Occipital lobe (tissue), 2 donors: ENCODE results near the gene NEURL2. TPM values are rescaled to one million over a fixed set of nuclear protein-coding genes. Genes with fewer than 3 reads are reported as not detected.
"Not testable (repeated sequence)": the region's sequence is repeated elsewhere in the genome, so short reads cannot be mapped to it uniquely, and the experiment has no call there.

ENCODE experiments used
- DNase-seq: peaks from one replicate; lab custom pipeline; 2025; lab: John Stamatoyannopoulos, UW
- total RNA-seq: library from RNA; depleted of rRNA; stranded (reverse); fragments of >200 nt; gene quantifications from one replicate; pipeline ENCODE4 v1.2.3, GENCODE V29; 2014

The NEURL2 gene
- total RNA-seq, result 2.8 TPM

- peak; percentile 85 for DNase-seq
Observed at GRCh38 chr20:45890985-45891983, at the start of gene NEURL2, which contains the start of gene CTSA. Gene NEURL2, minus strand, starts transcription at chr20:45891208. Its CDS starts 217 bp downstream, at chr20:45890991. Gene CTSA, plus strand, starts transcription at chr20:45891335. Its CDS starts 234 bp downstream, at chr20:45891569.

DNA sequence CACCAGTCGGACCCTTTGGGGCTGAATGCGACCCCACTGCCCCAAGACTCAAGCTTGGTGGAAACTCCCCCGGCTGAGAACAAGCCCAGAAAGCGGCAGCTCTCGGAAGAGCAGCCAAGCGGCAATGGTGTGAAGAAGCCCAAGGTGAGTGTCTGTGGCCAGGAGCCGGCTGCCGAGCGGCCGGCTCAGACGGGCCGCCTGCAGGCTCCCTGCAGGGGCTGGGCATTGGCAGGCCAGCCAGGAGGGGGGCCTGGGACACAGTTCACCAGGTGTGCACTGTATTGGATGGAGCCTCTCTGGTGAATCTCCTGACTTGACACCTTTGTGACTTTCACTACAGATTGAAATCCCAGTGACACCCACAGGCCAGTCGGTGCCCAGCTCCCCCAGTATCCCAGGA lies 49.5 kb upstream of the NEURL2 start:
- no peak for DNase-seq

- DNase-seq, result no peak
Observed at GRCh38 chr20:45940053-45940452, 49.0 kb upstream of the NEURL2 start.

GRCh38 chr20:45938727-45939438 lies 47.9 kb upstream of the NEURL2 start:
- no peak for DNase-seq

DNA sequence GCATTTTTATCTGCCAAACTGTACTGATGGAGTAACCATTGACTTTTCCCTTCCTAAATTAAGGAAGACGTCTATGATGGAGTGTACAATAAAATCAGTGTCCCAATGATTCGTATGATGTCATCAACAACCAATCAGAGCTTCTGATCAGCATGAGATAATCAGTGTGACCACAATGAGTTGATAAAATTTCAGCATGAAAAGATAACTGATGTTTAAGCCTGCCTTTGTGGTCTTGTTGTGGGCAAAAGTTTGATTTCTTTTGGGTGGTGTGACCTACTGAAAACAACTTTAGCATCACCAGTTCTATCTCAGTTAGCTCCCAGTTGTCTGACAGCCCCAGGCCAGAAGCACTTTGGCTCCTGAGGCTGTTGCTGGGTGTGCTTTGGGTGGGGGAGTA lies 46.8 kb upstream of the NEURL2 start:
- no peak for DNase-seq

- no peak for DNase-seq
Observed at GRCh38 chr20:45935416-45936046, 44.5 kb upstream of the NEURL2 start.

DNA sequence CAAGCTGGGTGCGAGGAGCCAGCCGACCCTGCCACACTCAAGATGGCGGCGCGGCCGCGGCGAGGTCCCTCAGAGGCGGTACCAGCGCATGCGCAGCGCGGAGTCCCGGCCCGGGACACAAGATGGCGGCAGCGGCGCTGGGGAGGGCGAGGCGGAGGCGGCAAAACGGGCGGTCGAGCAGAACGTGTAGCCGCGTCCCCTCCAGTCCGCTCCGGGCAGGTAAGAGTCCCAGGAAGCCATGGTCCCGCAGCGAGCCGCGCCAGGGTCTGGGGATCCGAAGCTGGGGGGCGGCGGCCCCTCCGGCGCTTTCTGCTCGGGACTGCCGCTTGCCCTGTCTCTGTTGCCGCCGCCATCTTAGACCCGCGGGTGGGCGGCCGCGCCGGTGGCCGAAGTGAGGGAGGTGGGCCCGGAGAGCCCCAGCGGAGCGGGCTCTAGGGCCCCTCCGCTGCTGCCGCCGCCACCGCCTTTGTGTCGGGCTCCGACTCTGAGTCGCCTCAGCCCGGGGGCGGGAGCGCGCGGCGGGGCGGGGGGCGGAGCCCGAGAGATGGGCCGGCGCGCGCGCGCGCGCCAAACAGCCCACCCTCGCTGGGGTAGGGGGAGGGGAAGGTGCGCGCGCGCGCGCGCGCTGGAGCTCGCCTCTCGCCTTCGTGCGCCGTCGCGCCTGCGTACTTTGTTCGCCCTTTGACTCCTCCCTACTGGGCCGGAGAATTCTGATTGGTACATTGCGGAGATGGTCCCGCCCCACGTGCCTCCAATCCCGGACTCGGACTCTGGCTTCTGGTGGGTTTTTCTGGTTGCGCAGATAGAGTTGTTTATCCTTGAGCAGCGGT lies 43.8 kb upstream of the NEURL2 start, which contains the start of gene PCIF1:
Gene PCIF1, plus strand, starts transcription at position 98 of the 830 bp plus-strand sequence. CDS start 4,317 bp downstream, outside the sequence.
- peak; percentile 95 for DNase-seq

DNA sequence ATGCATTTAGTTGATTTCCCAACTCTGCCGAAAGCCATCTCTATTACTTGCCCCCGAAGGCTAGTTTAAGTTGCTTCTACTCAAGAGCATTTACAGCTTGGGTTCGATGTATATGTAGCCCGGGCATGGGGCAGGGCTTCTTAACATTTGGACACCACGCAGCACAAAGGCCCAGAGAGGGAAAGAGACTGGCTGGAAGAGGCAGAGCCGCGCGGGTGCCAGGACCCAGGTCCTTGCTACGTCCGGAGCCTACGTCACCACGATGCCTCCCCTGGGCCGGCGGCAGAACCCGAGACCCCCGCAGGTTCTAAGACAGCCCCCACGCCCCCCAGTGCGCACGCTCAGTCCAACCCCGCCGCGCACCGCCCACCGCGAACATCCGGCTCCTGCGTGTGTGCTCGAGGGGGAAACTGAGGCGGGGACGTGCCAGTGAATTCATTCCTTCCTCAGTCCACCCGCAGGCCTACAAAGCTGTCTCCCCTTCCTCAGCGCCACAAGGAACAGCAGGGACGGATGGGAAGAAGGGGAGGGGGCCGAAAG lies 43.1 kb upstream of the NEURL2 start:
- DNase-seq, result peak; percentile 75

- peak; percentile 70 for DNase-seq
Observed at GRCh38 chr20:45933266-45934045, 42.4 kb upstream of the NEURL2 start.

GRCh38 chr20:45931680-45932079 lies 40.7 kb upstream of the NEURL2 start:
- DNase-seq, result not testable (repeated sequence)

- no peak for DNase-seq
Observed at GRCh38 chr20:45927071-45927878, 36.3 kb upstream of the NEURL2 start.

GRCh38 chr20:45926731-45927070 lies 35.7 kb upstream of the NEURL2 start:
- DNase-seq, result no peak

DNA sequence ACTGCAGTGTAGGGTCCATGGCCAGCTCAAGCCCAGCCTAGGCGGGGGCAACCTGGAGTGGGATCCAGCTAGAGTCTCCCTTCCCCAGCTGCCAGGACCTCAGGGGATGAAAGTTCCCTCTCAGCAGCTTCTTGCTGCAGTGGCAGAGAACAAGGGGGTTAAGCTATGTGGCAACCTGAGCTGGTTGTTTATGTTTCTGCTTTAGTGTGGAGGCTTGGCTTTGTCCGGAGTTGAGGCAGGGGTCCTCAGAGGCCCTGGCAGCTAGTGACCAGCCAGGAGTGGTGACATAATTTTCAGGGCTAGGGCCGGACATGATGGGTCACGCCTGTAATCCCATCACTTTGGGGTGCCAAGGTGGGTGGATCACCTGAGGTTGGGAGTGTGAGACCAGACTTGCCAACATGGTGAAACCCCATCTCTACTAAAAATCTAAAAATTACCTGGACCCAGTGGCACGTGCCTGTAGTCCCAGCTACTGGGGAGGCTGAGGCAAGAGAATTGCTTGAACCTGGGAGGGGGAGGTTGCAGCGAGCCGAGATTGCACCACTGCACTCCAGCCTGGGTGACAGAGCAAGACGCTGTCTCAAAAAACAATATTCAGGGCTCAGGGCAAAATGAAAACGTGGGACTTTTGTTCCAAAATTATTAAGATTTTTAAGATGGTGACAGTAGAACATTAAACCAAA lies 35.0 kb upstream of the NEURL2 start:
- no peak for DNase-seq

DNA sequence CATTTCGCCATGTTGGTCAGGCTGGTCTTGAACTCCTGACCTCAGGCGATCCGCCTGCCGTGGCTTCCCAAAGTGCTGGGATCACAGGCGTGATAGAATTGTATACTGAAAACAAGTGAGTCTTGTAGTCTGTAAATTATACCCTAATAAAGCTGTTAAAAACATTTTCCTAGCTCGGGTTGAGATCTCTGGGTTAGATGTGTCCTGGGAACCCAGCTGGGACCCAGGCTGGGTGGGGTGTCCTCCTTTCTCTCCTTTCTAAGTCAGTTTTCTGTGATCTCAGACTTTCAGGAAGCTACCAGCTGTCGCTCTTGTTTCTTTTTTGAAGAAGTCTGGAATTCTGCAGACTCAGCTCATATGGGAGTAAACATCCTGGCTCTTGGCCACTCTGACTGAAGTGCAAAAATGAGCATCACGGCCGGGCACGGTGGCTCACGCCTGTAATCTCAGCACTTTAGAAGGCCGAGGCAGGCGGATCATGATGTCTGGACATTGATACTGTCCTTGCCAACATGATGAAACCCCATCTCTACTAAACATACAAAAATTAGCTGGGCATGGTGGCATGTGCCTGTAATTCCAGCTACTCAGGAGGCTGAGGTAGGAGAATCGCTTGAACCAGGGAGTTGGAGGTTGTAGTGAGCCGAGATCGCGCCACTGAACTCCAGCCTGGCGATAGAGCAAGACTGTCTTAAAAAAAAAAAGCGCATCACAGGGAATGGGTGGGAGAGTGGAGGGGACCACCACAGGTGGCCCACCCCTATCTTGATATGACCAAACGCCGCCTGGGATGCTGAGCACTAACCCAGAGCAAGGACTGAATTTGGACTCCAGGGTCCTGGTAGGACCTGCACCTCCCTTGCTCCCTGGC lies 33.6 kb upstream of the NEURL2 start:
- DNase-seq, result no peak

DNA sequence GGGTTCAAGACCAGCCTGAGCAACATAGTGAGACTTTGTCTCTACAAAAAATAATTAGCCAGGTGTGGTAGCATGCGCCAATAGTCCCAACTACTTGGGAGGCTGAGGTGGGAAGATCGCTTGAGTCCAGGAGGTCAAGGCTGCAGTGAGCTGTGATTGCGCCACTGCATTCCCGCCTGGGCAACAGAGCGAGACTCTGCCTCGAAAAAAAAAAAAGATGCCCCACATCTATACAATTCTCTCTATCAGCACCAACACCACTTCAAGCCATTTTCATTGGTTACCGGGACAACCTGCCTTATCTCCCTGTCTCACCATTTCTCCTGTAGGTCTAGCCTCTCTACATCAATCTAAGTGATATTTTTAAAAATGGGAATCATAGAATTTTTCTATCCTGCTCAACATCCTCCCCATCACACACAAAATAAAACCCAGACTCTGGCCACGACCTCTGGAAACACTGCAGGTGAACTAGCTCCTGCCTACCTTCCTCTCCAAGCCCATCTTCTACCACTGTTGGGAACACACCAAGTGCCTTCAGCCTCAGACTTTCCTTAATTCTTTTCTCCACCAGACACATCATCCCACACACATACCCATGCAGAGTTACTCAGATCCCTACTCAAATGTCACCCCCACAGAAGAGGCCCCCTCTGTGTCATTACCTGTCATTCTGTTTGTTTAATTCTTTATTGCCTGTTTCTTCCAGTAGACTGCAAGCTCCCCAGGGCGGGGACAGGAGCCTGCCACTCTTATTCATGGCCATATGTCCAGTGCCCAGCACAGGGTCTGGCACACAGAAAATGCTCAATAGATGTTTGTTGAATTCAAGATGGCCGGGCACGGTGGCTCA lies 30.6 kb upstream of the NEURL2 start:
- no peak for DNase-seq
